Renal pelvis (tissue), 4 donors: ENCODE data around the gene RBPMS2. TPM values are rescaled to one million over a fixed set of nuclear protein-coding genes. Genes with fewer than 3 reads are reported as not detected.
"Not testable (repeated sequence)": the region's sequence is repeated elsewhere in the genome, so short reads cannot be mapped to it uniquely, and the experiment has no call there.

ENCODE experiments used
- DNase-seq: peaks from one replicate; pipeline ENCODE4 v3.0.0-alpha.2; 2013
- polyA plus RNA-seq, 3 donors: library from polyadenylated mRNA; unstranded; fragments of 120-200 nt; gene quantifications; one replicate each; pipeline ENCODE4 v1.2.1, GENCODE V29; 2013; ENCODE audit not compliant: insufficient read length in 3 of 3

Gene RBPMS2
- polyA plus RNA-seq, 3 donors: 11.1 to 13.8 (median 13.2) TPM

DNA sequence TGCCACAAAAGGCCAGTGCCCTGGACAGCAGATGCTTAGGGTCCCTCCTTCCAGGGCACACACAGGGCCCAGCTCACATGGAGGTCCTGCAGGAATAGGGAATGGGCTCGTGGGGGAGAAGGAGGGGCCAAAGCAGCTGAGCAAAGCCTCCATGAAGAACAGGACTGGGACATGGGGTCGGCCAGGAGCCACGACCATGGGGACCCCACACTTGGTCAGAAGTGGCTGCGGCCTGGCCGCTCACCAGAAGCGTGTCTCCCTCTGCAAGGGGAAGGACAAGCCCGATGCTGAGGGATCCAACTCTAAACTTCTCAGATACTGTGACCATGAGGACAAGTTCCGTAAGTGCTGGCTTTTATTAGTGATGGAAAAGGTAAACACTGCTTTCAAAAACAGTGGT lies 15.3 kb downstream of the RBPMS2 start:
- DNase-seq: no peak

DNA sequence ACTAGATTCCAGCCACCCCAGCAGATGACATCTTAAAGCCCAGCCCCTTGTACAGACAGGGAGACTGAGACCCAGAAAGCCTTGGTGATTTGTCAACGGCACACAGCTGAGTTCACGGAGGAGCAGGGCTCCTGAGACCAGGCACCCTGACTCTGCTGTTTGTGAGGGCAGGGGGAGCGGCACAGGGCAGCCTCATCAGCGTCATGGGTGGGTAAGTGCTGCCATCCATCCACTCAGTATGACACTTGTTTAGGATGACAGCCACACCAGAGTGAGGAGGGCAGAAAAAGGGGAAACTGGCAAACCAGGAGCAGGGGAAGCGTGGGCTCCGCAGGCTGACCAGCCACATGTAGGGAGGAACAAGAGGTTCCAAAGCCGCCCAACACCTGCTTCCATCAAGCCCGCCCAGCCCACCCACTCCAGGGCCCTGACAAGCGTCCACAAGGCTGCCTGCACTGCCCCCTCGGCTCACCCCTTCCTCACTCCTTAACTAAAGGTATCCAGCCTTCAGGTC lies 19.9 kb downstream of the RBPMS2 start:
- DNase-seq: no peak

DNA sequence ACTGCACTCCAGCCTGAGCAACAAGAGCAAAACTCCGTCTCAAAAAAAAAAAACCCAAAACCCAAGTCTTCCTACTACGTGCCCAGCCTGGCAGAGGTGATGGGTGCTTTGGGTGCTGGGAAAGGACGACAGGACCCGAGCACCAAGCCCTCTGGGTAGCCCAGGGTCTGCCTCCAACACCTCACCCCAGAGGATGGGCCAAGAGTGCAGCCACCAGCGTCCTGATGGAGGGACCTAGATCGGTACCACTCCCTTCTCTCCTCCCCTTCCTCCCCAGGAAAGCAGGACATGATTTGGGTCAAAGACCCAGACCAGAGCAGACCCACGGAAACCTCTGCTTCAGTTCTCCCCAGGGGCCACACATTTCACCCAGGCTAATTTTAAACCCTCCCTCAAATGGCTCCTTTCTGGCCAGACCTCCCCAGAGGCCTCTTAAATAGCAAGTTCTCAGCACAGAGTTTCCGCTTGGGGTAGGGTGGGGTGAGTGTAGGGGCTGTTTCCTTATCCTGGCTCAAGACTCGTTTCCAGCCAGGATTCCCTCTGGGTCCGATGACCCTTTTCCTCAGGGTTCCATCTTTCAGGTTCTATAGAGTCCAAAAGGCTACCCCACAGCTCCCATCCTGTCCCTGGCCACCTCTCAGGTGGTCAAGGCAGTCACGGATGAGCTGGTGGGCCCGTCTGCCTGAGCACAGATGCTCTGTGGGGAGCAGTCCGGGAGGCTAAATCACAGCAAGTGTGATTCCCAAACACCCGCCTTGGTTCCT lies 20.5 kb downstream of the RBPMS2 start:
- DNase-seq: no peak

DNA sequence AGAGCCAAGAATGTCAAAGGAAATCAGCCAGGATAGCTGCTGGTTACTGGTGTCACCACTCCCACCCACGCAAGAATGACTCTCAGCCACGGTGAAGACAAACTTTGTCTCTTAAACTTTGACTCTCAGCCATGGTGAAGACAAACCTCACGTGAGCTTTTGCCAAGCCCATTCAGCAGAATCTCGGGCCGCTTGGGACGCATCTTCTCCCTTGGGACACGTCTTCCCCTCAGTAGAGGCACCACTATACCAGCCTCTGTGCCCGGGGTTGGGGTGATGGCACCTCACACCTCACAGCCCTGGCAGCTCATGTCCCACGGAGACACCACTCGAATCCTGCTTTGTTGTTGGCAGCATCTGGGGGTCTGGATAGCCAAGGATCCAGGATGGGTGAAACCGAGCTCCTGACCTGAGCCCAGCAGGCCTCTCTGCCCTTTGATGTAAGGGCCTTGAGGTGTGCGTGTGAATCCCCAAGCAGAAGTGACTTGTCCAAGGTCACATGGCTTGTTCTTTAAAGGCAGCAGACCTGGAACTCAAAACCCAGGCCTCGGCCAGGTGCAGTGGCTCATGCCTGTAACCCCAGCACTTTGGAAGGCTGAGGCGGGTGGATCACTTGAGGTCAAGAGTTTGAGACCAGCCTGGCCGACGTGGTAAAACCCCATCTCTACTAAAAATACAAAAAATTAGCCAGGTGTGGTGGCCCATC lies 21.8 kb downstream of the RBPMS2 start:
- no peak for DNase-seq

DNA sequence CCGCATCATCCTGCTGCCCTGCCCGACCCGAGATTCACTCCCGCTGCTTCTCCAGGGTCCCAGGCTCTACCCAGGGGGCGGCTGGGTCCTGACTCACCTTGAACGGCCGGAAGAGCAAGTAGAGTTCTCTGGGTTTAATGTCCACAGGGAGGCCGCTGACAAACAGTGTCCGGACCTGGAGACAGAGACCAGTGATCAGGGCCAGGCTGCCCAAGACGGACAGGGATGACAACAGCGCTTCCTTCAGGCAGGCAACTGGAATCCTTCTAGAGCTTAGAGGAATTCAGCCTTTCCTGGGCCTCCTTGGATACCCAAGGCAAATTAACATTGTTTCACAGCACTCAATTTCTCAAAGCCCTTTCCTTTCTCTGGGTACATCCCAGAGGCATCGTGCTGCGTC lies 23.9 kb downstream of the RBPMS2 start:
- DNase-seq: no peak

DNA sequence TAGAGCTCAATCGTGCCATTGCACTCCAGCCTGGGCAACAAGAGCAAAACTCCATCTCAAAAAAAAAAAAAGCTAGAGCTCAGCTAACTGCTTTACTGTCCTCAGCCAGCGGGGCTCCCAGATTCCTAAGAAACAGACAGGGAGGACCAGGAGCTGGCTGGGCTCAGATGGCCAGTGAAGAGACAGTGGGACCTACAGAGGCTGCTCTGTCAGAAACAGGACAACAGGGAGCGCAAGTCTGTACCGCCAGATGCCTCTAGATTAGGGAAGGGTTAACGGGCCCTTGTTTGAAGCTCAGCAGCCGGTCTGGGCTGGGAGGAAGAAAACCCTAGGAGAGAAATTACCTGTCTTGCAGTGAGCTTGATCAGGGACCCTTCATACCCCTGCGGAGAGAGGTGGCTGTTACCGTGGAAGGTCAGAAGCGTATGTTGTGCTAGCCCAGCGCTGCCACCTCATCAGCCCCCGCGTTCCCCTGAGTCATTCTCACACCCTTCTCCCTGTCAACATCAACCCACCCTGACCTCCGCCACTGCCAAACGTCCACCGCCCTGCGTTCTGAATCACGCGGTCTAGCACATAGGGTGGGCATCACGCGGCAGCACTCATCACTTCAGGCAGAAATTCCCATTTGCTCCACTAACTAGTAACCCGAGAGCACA lies 25.3 kb downstream of the RBPMS2 start:
- DNase-seq: no peak

DNA sequence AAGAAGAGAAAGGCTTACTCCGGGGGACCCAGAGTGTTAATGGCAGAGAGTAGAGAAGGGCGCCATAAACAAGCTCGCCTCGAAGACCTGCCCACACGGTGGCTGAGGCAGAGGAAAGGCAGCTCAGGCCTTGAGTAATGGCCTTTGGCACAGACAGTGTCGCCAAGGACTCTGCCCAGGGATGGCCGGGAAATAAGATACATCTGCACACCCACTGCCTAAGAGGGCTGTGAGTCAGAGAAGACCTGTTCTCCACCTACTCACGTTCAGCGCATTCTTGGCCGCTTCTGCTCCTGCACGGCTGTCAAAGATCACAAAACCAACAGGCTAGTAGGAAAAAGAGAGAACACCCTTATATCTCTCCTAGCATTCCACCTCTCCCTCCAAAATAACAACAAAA lies 26.2 kb downstream of the RBPMS2 start:
- DNase-seq: no peak

DNA sequence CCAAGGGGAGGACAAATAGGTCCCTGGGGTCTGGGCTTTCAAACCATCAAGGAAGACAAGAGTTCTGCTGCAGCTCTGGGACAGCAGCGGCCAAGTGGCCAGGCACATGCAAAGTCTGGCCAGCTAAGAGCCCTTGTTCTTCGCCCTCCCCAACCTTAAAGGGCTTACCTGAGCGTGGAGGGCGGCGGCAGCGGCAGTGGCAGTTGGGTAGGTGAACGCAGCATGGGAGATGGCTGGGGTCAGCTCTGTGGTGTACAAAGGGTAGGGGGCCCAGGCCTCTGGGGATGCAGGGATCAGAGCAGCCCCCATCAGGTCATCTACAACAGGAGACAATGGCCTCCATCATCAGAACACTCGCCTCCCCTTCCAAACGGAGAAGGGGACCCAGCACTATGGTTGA lies 27.1 kb downstream of the RBPMS2 start:
- no peak for DNase-seq

DNA sequence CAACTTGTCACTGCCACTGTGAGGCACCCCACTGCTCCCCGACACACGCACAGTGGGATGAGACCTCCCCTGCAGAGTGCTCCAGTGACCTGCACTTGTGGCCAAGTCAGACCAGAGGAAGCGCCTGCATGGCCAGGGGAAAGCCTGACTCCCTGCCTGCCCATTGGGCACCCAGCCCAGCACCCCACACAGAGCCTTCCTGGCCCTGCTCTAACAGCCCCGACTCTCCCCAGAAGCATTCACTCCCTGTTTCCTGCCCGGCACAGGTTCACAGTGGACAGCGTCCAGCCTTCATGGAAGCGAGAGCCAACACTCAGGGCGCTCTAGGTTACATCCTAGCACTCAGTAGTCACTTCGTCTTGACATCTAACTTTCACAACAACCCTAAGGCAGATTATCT lies 27.8 kb downstream of the RBPMS2 start:
- no peak for DNase-seq

DNA sequence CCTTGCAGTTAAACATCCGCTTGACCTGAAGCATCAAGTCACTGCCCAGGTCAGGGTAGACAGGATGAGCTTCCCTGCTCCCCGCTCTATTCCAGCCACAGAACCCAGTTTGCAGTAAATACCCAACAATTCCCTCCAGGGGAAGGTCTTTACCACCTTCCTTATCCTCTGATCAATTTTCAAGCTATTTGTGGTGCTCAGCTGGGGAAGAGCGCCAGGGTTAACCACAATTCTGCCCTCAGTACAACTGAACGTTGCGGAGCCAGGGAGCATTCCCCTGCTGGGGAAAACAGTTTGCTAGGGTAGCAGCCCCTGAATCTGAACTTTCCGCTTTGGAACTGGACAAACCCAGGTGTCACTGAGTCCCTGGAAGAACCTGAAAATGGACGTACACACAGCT lies 28.5 kb downstream of the RBPMS2 start:
- DNase-seq: no peak

DNA sequence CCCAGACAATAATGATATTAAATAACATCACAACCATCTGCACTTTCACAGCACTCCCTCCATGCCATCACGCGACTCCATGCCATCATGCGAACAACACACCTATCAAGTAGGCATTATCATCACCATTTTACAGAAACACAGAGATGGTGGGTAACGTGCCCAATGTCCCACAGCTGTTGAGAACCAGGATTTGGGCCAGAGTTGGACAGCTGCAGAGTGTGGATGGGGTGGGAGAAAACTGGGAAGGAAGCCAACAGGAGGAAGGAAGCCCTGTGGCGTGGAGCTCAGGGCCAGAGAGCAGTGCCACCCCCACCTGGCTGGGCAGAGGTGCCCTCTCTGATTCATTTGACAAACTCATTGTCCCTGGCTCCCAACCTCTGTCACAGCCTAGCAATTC lies 29.0 kb downstream of the RBPMS2 start:
- DNase-seq: no peak

DNA sequence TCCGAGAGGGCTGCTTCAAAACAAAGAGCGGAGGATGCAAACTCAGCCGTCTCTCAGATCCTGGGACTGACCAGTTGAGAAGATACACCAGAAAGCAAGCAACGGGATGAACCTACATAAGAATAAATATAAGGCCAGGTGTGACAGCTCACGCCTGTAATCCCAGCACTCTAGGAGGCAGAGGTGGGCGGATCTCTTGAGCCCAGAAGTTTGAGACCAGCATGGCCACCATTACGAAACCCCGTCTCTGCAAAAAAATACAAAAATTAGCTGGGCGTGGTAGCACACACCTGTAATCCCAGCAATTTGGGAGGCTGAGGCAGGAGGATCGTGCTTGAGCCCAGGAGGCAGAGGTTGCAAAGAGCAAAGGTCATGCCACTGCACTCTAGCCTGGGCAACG lies 31.7 kb downstream of the RBPMS2 start:
- DNase-seq: no peak

DNA sequence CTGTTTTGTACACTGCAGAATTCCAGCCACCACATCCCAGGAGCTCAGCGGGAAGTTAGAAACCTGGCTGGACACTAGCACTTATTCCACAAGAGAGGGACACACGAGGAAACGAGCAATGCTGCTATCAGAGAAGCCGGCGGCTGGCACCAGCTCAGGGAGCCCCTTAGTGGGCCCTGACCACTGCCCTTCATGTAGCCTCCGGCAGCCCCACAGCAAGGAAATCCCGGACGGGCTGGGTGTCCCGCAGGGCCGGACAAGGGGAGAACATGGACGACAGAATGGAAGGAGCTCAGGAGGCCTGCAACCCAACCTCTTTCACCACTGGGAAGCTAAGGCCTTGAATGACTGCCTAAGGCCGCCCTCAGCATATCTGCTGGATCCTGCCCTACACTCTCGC lies 32.5 kb downstream of the RBPMS2 start:
- DNase-seq: no peak

DNA sequence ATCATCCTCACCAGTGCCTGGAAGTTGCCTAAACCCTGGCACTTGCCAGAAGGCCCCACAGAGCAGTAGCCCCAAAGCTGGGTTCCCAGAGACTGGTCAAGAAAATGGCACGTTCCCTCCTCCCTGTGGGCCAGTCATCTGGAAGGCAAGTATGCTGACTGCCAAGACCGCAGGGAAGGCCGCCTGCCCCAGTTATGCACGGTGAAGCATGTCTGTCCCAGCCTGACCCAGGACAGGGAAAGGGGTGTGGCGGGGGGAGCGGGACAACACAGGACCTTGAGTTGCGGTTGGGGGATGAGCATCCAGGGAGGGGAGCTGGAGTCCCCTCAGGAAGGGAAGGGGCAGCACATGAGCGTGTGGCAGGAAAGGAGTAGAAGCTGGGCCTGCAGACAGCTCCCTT lies 33.0 kb downstream of the RBPMS2 start:
- no peak for DNase-seq

DNA sequence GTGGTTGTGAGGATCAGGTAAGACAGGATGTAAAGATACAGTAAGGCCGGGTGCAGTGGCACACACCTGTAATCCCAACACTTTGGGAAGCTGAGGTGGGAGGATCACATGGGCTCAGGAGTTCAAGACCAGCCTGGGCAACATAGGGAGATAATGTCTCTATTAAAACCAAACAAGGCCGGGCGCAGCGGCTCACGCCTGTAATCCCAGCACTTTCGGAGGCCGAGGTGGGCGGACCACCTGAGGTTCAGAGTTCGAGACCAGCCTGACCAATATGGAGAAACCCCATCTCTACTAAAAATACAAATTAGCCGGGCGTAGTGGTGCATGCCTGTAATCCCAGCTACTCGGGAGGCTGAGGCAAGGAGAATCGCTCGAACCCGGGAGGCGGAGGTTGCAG lies 33.7 kb downstream of the RBPMS2 start:
- DNase-seq: not testable (repeated sequence)

DNA sequence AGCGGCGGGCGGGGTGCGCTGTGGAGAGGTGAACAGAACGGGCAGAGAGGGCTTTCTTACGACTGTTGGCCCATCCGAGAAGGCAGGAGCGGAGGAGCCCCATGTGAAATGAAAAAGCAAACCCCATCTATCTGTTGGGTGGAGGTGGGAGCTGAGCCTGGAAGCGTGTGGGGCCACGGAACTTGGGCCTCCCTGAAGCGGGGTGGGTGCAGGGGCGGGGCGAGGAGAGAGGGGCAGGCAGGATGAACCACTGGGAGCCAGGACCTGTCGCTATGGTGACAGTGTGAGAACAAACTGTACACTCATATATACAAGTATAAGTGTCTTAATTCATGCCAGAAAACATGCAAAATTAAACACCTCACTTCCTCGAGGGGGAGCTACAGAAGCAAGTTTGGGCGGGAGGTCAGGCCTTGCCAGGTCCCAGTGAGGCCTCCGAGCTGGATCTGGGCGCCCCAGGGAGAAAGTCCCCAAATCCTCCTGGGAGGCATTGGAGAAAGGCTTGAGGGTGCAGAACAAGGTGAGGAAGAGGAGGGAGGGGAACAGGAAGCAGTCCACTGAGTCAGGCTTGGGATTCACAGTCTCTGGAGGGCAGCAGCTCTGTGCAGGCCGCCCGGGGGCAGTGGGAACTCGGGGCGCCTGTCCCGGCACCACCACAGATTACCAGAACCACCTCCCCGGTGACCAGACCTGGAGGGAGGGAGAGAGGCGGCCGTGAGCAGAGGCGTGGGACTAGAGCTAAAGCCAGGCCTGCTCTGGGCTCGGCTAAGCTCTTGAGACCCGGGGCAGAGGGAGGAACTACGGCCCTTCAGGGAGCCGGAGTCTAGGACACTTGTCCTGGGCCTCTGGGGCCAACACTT lies 34.8 kb downstream of the RBPMS2 start:
- DNase-seq: no peak

DNA sequence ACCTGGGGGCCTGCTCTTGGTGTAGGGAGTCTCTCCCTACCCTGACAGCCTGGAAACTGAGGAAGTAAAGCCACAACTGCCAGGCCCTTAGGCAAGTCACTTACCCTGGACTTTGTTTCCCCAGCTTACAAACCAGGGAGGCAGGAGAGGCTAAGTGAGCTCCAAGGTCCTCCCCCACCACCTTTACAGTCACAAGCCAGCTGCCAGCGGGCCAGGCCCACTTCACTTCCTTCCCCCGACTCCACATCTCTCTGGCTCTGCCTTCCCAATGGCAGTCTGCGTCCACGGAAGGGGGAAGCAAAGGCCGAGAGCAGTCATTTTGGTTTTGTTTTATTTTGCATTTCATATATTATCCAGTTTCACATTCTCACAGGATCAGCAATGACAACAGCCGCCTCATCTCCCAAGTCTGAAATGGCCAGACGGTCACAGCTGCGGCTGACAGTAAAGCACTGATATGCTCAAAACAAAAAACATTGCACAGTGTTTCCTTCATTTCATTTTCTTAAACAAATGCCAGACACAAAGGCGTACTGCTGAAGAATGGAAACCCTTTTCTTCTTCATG lies 35.7 kb downstream of the RBPMS2 start:
- peak; percentile 52 for DNase-seq

DNA sequence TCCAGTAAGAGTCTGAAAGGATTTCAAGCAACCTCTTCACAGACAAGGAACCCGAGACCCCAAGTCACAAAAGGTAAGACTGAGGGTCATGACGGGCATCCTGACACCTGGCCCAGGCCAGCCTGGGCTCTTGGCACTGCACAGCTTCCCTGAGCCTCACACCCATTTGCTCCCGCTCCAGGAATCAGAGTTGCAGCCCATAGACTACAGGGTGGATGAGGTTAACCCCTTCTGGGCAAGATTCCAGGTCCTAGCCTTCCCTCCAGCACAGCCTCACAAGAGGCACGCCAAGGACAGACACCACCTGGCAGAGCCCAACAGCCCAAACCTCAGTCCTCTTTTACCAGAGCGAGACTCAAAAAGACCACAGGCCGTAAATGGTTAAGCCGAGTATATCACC lies 36.2 kb downstream of the RBPMS2 start:
- no peak for DNase-seq

DNA sequence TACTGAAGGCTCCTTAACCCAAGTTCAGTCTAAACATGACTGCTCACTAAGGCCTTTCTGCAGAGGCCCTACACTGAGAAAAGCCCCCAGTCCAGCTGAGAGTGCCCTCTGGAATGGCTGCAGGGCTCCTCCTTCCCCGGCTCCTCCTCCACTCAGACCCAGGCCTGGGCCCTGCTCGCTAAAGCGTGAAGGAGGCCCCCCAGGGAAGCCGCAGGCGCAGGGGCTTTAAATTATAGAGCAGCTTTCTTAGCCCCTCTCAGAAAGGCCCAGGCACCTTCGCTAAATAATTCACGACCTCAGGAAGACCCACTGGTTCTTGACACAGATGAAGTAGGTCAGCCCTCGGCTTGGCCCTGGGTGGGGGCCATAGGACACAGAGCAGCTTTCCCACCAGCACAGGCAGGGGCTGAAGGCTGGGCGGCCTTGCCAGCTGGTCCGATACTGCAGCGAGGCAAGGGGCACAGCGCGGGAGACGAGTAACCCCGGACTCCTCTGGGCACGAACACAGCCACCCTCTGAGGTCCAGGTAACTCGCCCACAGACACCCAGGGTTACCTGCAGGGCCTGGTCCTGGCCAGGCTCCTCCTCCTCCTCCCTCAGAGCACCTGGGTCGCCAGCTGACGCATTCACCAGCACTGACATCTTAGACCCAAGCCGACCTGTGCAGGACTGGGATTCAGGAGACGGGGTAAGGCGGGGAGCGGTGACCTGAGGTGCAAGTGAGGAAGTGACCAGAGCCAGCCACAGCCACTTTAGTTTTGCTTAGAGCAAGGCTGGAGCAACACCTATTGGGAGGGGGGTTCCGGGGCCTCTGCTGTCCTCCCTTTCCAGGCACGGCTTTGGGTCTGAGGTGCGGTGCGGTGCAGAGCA lies 36.9 kb downstream of the RBPMS2 start:
- DNase-seq: no peak

DNA sequence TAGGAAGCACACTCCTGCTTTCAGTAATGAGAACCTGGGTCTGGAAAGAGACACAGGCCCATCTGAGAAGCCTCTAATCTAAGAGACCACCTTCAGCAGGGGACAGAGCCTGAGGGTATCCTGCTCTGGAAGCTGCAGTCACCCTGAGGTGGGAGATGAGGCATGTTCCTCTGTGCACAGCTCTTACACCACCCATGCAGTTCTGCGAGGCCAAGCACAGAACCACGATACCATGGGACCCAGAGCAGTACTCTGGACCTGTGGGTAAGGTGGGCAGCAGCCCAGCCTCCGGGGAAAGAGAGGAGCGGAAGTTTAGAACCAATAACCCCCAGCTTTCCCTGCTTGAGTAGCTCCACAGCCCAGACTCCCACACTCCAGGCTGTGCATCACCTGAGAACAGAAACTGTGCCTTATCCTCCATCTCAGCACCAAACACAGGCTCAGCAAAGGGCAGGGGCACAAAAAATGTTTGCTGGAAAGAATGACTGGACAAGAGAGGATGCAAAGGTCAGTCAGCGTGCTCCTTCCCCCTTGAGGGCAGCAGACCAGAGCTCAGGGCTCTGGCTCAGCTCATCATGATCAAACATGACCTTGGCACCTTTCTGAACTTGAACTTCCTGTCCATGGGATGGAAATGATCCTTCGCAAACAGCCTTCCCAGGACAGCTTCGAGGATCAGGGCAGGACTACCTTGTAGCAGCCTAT lies 43.1 kb downstream of the RBPMS2 start:
- DNase-seq: no peak
